ENCODE measurements around the gene ZFX.
A peak's percentile ranks its signal among the peaks of the same experiment; 100 is the strongest.

ZFX gene

GRCh38 chrX:24173115-24173847 lies 23.8 kb downstream of the ZFX start:
- no peak overlapping the region for H2AFZ ChIP-seq (ENCODE audit: low read length, unreplicated experiment)
- H3K4me3 ChIP-seq (ENCODE audit: low read depth, low read length) = no peak overlapping the region
- peaks cover 27% of the 10 kb centered on the region for H3K36me3 ChIP-seq (ENCODE audit: insufficient read depth, low read length)
- H3K4me1 ChIP-seq (ENCODE audit: control insufficient read depth, insufficient read depth, low read length, unreplicated experiment) = peaks cover 21% of the 10 kb centered on the region
- H3K27ac ChIP-seq (ENCODE audit: low read depth, low read length) = no peak overlapping the region
- peaks cover 67% of the 10 kb centered on the region for H3K79me2 ChIP-seq (ENCODE audit: control insufficient read depth, insufficient read depth, low read length, unreplicated experiment)
- H3K27me3 ChIP-seq (ENCODE audit: insufficient read depth, low read length) = no peaks in the 10 kb centered on the region

DNA sequence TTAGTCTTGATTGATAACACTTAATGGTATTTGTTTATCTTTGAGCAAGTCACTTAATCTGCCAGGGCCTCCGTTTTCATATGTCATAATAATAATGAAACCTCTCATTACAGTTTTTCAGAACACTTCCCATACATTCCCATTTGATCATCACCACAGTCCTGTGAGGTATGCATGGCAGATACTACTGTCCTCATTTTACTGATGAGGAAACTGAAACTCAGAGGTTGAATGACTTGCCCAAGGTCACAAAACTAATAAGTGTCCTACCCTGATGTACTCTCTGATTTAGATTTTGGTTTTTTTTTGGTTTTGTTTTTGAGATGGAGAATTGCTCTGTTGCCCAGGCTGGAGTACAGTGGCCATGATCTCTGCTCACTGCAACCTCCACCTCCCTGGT lies 25.7 kb downstream of the ZFX start:
- peaks cover 65% of the 10 kb centered on the region for H3K79me2 ChIP-seq (ENCODE audit: control insufficient read depth, insufficient read depth, low read length, unreplicated experiment)
- no peak overlapping the region for H3K27ac ChIP-seq (ENCODE audit: low read depth, low read length)
- no peaks in the 10 kb centered on the region for H3K27me3 ChIP-seq (ENCODE audit: insufficient read depth, low read length)
- peaks cover 39% of the 10 kb centered on the region for H3K36me3 ChIP-seq (ENCODE audit: insufficient read depth, low read length)
- peaks cover 6% of the 10 kb centered on the region for H3K4me1 ChIP-seq (ENCODE audit: control insufficient read depth, insufficient read depth, low read length, unreplicated experiment)
- H2AFZ ChIP-seq (ENCODE audit: low read length, unreplicated experiment) = no peak overlapping the region
- no peak overlapping the region for H3K4me3 ChIP-seq (ENCODE audit: low read depth, low read length)

- Histone ChIP-seq H3K4me3 (ENCODE audit: low read depth, low read length) (no peak overlapping the region), H2AFZ (ENCODE audit: low read length, unreplicated experiment) (no peak overlapping the region), H3K79me2 (ENCODE audit: control insufficient read depth, insufficient read depth, low read length, unreplicated experiment) (peaks cover 63% of the 10 kb centered on the region), H3K4me1 (ENCODE audit: control insufficient read depth, insufficient read depth, low read length, unreplicated experiment) (no peaks in the 10 kb centered on the region), H3K36me3 (ENCODE audit: insufficient read depth, low read length) (peaks cover 36% of the 10 kb centered on the region), H3K27ac (ENCODE audit: low read depth, low read length) (no peak overlapping the region), H3K27me3 (ENCODE audit: insufficient read depth, low read length) (no peaks in the 10 kb centered on the region)
These were observed 28.9 kb downstream of the ZFX start for GRCh38 chrX:24178441-24178840.

GRCh38 chrX:24184018-24184417 lies 34.5 kb downstream of the ZFX start:
- Histone ChIP-seq H3K27me3 (ENCODE audit: insufficient read depth, low read length) (no peaks in the 10 kb centered on the region), H3K4me1 (ENCODE audit: control insufficient read depth, insufficient read depth, low read length, unreplicated experiment) (no peaks in the 10 kb centered on the region), H3K36me3 (ENCODE audit: insufficient read depth, low read length) (peaks cover 26% of the 10 kb centered on the region), H3K79me2 (ENCODE audit: control insufficient read depth, insufficient read depth, low read length, unreplicated experiment) (peaks cover 80% of the 10 kb centered on the region), H2AFZ (ENCODE audit: low read length, unreplicated experiment) (no peak overlapping the region), H3K4me3 (ENCODE audit: low read depth, low read length) (no peak overlapping the region), H3K27ac (ENCODE audit: low read depth, low read length) (no peak overlapping the region)

DNA sequence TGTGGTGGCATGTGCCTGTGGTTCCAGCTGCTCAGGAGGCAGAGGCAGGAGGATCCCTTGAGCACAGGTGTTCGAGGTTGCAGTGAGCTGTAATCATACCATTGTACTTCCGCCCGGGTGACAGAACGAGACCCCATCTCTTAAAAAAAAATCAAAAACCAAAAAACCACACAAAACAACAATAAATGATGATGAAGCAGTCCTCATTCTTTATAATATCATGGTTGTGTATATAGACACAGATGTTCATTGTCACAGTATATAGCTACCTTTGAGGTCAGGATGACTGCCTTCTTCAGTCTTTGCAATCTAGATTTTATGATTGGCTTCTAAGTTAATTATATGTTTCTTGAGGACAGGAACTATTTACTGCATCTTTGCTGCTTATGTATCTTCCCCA lies 37.0 kb downstream of the ZFX start:
- Histone ChIP-seq H3K27me3 (ENCODE audit: insufficient read depth, low read length) (no peaks in the 10 kb centered on the region), H3K27ac (ENCODE audit: low read depth, low read length) (no peak overlapping the region), H3K79me2 (ENCODE audit: control insufficient read depth, insufficient read depth, low read length, unreplicated experiment) (peaks cover 86% of the 10 kb centered on the region), H2AFZ (ENCODE audit: low read length, unreplicated experiment) (no peak overlapping the region), H3K4me1 (ENCODE audit: control insufficient read depth, insufficient read depth, low read length, unreplicated experiment) (peaks cover 5% of the 10 kb centered on the region), H3K36me3 (ENCODE audit: insufficient read depth, low read length) (peaks cover 12% of the 10 kb centered on the region), H3K4me3 (ENCODE audit: low read depth, low read length) (no peak overlapping the region)

DNA sequence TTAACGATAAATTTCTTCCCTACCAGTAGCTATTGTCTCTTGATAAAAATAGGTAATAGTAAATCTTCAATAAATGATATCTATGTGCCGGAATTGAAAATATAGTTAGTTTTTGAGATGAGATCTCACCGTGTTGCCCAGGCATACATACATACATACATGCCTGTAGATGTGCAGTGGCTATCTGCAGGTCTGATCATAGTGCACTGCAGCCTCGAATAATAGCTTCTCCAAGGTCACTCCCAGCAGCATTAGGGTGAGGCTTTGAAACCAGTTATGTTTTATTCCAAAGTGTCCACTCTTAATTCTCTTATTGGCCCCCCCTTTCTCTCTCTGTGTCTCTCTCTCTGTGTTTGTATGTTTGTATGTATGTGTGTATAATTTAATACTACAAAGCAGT lies 37.5 kb downstream of the ZFX start:
- Histone ChIP-seq H3K4me1 (ENCODE audit: control insufficient read depth, insufficient read depth, low read length, unreplicated experiment) (peaks cover 5% of the 10 kb centered on the region), H3K79me2 (ENCODE audit: control insufficient read depth, insufficient read depth, low read length, unreplicated experiment) (peaks cover 86% of the 10 kb centered on the region), H3K27me3 (ENCODE audit: insufficient read depth, low read length) (no peaks in the 10 kb centered on the region), H2AFZ (ENCODE audit: low read length, unreplicated experiment) (no peak overlapping the region), H3K27ac (ENCODE audit: low read depth, low read length) (no peak overlapping the region), H3K36me3 (ENCODE audit: insufficient read depth, low read length) (peaks cover 12% of the 10 kb centered on the region), H3K4me3 (ENCODE audit: low read depth, low read length) (no peak overlapping the region)

DNA sequence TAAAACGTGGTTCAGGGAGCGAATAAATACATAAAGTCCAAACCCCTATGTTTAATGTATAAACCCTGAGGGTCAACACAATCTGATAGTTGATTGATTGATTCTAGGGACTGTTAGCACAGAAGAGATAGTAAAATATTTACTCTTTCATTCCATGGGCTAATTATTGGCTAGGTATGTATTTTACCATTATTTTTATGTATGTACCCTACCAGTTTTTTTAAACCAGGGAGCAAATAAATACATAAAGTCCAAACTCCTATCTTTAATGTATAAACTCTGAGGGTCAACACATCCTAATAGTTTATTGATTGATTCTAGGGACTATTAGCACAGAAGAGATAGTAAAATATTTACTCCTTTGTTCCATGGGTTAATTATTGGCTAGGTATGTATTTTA lies 40.0 kb downstream of the ZFX start:
- Histone ChIP-seq H3K27me3 (ENCODE audit: insufficient read depth, low read length) (no peaks in the 10 kb centered on the region), H3K4me3 (ENCODE audit: low read depth, low read length) (no peak overlapping the region), H3K79me2 (ENCODE audit: control insufficient read depth, insufficient read depth, low read length, unreplicated experiment) (peaks cover 90% of the 10 kb centered on the region), H3K27ac (ENCODE audit: low read depth, low read length) (no peak overlapping the region), H3K4me1 (ENCODE audit: control insufficient read depth, insufficient read depth, low read length, unreplicated experiment) (peaks cover 5% of the 10 kb centered on the region), H2AFZ (ENCODE audit: low read length, unreplicated experiment) (no peak overlapping the region), H3K36me3 (ENCODE audit: insufficient read depth, low read length) (peaks cover 8% of the 10 kb centered on the region; the same call in 1 of the 2 replicates)

DNA sequence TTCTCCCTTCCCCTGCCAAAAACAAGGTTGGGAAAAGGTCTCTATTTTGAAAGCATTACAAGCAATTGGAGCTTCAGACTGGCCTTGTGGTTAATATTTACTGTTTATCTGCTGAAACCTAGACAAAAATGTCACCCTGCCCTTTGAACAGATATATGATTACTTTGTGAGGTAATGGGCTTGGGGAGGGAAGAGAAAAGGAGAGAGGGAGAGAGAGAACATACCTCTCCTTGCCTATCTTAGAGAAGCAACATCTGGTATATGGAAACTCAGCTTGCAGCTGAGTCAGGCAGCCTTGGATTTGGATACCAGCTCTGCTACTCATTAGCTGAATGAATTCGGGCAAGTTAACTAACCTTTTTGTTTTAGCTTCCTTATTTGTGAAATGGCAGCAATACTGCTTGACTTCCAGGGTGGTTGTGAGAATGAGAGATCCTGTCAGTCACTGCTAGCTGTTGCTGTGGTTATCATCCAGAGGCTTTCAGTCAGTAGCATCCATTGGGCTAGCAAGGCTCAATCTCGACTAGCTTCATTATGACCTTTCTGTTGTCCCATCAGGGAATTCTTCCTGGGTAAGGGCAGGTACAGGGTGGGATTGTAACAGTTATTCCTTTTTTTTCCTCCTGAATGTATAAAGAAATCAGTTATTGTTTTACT lies 41.1 kb downstream of the ZFX start:
- peaks cover 8% of the 10 kb centered on the region; the same call in 1 of the 2 replicates for H3K36me3 ChIP-seq (ENCODE audit: insufficient read depth, low read length)
- peak overlapping the region; percentile 18; the same call in 1 of the 2 replicates for H3K27ac ChIP-seq (ENCODE audit: low read depth, low read length)
- H3K4me1 ChIP-seq (ENCODE audit: control insufficient read depth, insufficient read depth, low read length, unreplicated experiment) = peaks cover 5% of the 10 kb centered on the region
- H3K4me3 ChIP-seq (ENCODE audit: low read depth, low read length) = no peak overlapping the region
- peaks cover 89% of the 10 kb centered on the region for H3K79me2 ChIP-seq (ENCODE audit: control insufficient read depth, insufficient read depth, low read length, unreplicated experiment)
- H3K27me3 ChIP-seq (ENCODE audit: insufficient read depth, low read length) = no peaks in the 10 kb centered on the region
- no peak overlapping the region for H2AFZ ChIP-seq (ENCODE audit: low read length, unreplicated experiment)

GRCh38 chrX:24196509-24196908 lies 47.0 kb downstream of the ZFX start:
- 0 out of 2 replicates have a peak, but pooled peaks cover 8% of the 10 kb centered on the region for H3K36me3 ChIP-seq (ENCODE audit: insufficient read depth, low read length)
- no peaks in the 10 kb centered on the region for H3K4me1 ChIP-seq (ENCODE audit: control insufficient read depth, insufficient read depth, low read length, unreplicated experiment)
- H2AFZ ChIP-seq (ENCODE audit: low read length, unreplicated experiment) = no peak overlapping the region
- no peaks in the 10 kb centered on the region for H3K27me3 ChIP-seq (ENCODE audit: insufficient read depth, low read length)
- H3K79me2 ChIP-seq (ENCODE audit: control insufficient read depth, insufficient read depth, low read length, unreplicated experiment) = peaks cover 91% of the 10 kb centered on the region
- no peak overlapping the region for H3K27ac ChIP-seq (ENCODE audit: low read depth, low read length)
- H3K4me3 ChIP-seq (ENCODE audit: low read depth, low read length) = no peak overlapping the region

- H3K36me3 ChIP-seq (ENCODE audit: insufficient read depth, low read length) = 0 out of 2 replicates have a peak, but pooled peaks cover 13% of the 10 kb centered on the region
- H2AFZ ChIP-seq (ENCODE audit: low read length, unreplicated experiment) = no peak overlapping the region
- no peak overlapping the region for H3K4me3 ChIP-seq (ENCODE audit: low read depth, low read length)
- peaks cover 92% of the 10 kb centered on the region for H3K79me2 ChIP-seq (ENCODE audit: control insufficient read depth, insufficient read depth, low read length, unreplicated experiment)
- H3K27me3 ChIP-seq (ENCODE audit: insufficient read depth, low read length) = no peaks in the 10 kb centered on the region
- H3K4me1 ChIP-seq (ENCODE audit: control insufficient read depth, insufficient read depth, low read length, unreplicated experiment) = peaks cover 15% of the 10 kb centered on the region
- H3K27ac ChIP-seq (ENCODE audit: low read depth, low read length) = no peak overlapping the region
These were observed 48.6 kb downstream of the ZFX start for GRCh38 chrX:24198101-24198500.

DNA sequence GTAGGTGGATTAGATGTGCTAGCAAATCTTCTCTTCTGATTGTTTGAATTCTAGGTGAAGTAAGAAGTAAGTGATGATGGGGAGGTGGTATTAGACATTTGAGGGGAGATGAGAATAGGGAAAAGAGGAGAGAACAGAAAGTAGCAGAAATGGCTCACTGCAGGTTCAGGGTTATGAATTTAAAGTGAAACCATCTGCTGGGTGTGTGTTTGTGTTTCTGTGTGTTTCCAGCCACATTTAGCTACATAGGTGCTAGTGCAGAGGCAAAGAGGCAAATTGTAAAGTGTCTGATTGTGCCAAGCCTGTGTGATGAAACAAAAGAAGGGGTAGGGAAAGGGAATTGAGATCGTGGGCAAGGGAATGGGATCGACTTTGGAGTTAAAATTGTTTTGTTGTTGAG lies 50.6 kb downstream of the ZFX start:
- Histone ChIP-seq H2AFZ (ENCODE audit: low read length, unreplicated experiment) (no peak overlapping the region), H3K27me3 (ENCODE audit: insufficient read depth, low read length) (no peaks in the 10 kb centered on the region), H3K4me3 (ENCODE audit: low read depth, low read length) (no peak overlapping the region), H3K4me1 (ENCODE audit: control insufficient read depth, insufficient read depth, low read length, unreplicated experiment) (peaks cover 34% of the 10 kb centered on the region), H3K36me3 (ENCODE audit: insufficient read depth, low read length) (0 out of 2 replicates have a peak, but pooled peaks cover 13% of the 10 kb centered on the region), H3K79me2 (ENCODE audit: control insufficient read depth, insufficient read depth, low read length, unreplicated experiment) (peaks cover 93% of the 10 kb centered on the region), H3K27ac (ENCODE audit: low read depth, low read length) (no peak overlapping the region; the same call in 1 of the 2 replicates)
